ENCODE data around the gene CFAP251. TPM values are rescaled to one million over a fixed set of nuclear protein-coding genes. Genes with fewer than 3 reads are reported as not detected.

Gene CFAP251
- total RNA-seq, 4 donors from 2014 or later = 0.49 to 4.9 (median 0.61) TPM

- intact Hi-C loops (cut with DNase I; ENCODE audit: low total_unique reads) (no loop called here), in situ Hi-C loops (cut with MboI; ENCODE audit: low sequenced_read_pairs in 4 of 4) (no loop called here)
- TF ChIP-seq CTCF (IDR thresholded peaks at IDR 0.05 in 4 of 5, conservative IDR thresholded peaks at IDR 0.05 in 1 of 5) (no peak), POLR2A (IDR thresholded peaks at IDR 0.05) (no peak)
- no peaks in the 10 kb centered on the region for H3K4me1 ChIP-seq
- ATAC-seq (no peak), DNase-seq (no peak)
- H3K27ac ChIP-seq = no peak overlapping the region
- no peaks in the 10 kb centered on the region for H3K9me3 ChIP-seq
- no peaks in the 10 kb centered on the region for H3K27me3 ChIP-seq
- H3K36me3 ChIP-seq = no peaks in the 10 kb centered on the region
- no peak overlapping the region for H3K4me3 ChIP-seq
Measured at GRCh38 chr12:121996050-121996944, 77.9 kb downstream of the CFAP251 start.

- H3K4me3 ChIP-seq = no peak overlapping the region
- in situ Hi-C loops (cut with MboI; ENCODE audit: low sequenced_read_pairs in 4 of 4) (no loop called here), intact Hi-C loops (cut with DNase I; ENCODE audit: low total_unique reads) (no loop called here)
- H3K27ac ChIP-seq = no peak overlapping the region
- no peaks in the 10 kb centered on the region for H3K9me3 ChIP-seq
- no peaks in the 10 kb centered on the region for H3K4me1 ChIP-seq
- TF ChIP-seq POLR2A (IDR thresholded peaks at IDR 0.05) (no peak), CTCF (IDR thresholded peaks at IDR 0.05 in 4 of 5, conservative IDR thresholded peaks at IDR 0.05 in 1 of 5) (no peak)
- H3K27me3 ChIP-seq = no peaks in the 10 kb centered on the region
- DNase-seq (no peak), ATAC-seq (no peak)
- H3K36me3 ChIP-seq = no peaks in the 10 kb centered on the region
Measured at GRCh38 chr12:121996945-121997612, 78.7 kb downstream of the CFAP251 start.

- Histone ChIP-seq H3K4me3 (no peak overlapping the region), H3K36me3 (no peaks in the 10 kb centered on the region), H3K27me3 (no peaks in the 10 kb centered on the region), H3K4me1 (peaks cover 8 to 11% of the 10 kb centered on the region in 2 donors), H3K27ac (no peak overlapping the region), H3K9me3 (no peaks in the 10 kb centered on the region)
- TF ChIP-seq POLR2A (IDR thresholded peaks at IDR 0.05) (no peak), CTCF (IDR thresholded peaks at IDR 0.05 in 4 of 5, conservative IDR thresholded peaks at IDR 0.05 in 1 of 5) (no peak)
- no peak for ATAC-seq
- no peak for DNase-seq
- in situ Hi-C loops (cut with MboI; ENCODE audit: low sequenced_read_pairs in 4 of 4) (no loop called here), intact Hi-C loops (cut with DNase I; ENCODE audit: low total_unique reads) (no loop called here)
Measured at GRCh38 chr12:122001466-122002209, 83.2 kb downstream of the CFAP251 start.

- intact Hi-C loops (cut with DNase I; ENCODE audit: low total_unique reads) = no loop called here
- Histone ChIP-seq H3K36me3 (no peaks in the 10 kb centered on the region), H3K27me3 (no peaks in the 10 kb centered on the region), H3K4me3 (no peak overlapping the region), H3K27ac (no peak overlapping the region), H3K9me3 (no peaks in the 10 kb centered on the region), H3K4me1 (peaks cover 19% of the 10 kb centered on the region in 2 donors)
- in situ Hi-C loops (cut with MboI; ENCODE audit: low sequenced_read_pairs in 4 of 4) = no loop called here
- TF ChIP-seq POLR2A (IDR thresholded peaks at IDR 0.05) (no peak), CTCF (IDR thresholded peaks at IDR 0.05 in 4 of 5, conservative IDR thresholded peaks at IDR 0.05 in 1 of 5) (no peak)
- no peak for DNase-seq
- no peak for ATAC-seq
Measured at GRCh38 chr12:122003651-122004611, 85.5 kb downstream of the CFAP251 start.

Data from gastrocnemius medialis (tissue), 4 donors.